Measurements from ENCODE around the gene SURF2.

DNA sequence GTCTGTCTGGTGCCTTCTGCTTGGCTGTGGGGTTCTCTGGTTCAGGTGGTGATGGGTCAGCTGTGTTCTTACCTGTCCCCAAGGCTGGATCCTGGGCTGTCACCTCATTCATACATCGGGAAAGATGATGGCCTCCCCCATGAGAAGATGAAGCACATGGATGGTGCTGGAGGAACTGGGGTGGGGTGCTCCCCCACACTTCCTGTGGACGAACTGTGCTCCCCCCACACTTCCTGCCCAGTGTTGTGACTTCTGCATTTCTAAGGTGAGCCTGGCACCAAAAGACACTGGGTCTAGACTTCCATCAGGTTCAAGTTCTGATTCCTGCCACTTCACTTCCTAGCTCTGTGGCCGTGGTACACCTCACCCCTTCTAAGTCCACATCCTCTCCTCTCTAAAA, 16.1 kb upstream of the SURF2 start:
- TF ChIP-seq POLR2AphosphoS5 (IDR thresholded peaks at IDR 0.05; ENCODE audit: borderline replicate concordance, low read depth, low read length), result no peak
- no peak for TF ChIP-seq EZH2 (IDR thresholded peaks at IDR 0.05)
- no peak for TF ChIP-seq FOXP2 (optimal IDR thresholded peaks at IDR 0.05; ENCODE audit: control extremely low read depth, extremely low read length, insufficient read depth)
